Left renal cortex interstitium (tissue), 4 donors: ENCODE measurements around the gene SCNN1G. TPM values are rescaled to one million over a fixed set of nuclear protein-coding genes. Genes with fewer than 3 reads are reported as not detected.

Experiments
- DNase-seq, 4 donors: peaks; one replicate each; pipeline ENCODE4 v3.0.0-alpha.2; 2013; ENCODE audit warnings: low read depth in 4 of 4, low spot score in 2 of 4, missing footprints in 1 of 4
- polyA plus RNA-seq, 4 donors: library from polyadenylated mRNA; unstranded; fragments of 120-200 nt; gene quantifications; one replicate each; pipeline ENCODE4 v1.2.1, GENCODE V29; 2013; ENCODE audit not compliant: insufficient read length in 4 of 4

The SCNN1G gene
- polyA plus RNA-seq, 4 donors: 37.0 to 56.1 (median 46.1) TPM

- no peak for DNase-seq
Observed at GRCh38 chr16:23152386-23153178, 30.0 kb upstream of the SCNN1G start.

DNA sequence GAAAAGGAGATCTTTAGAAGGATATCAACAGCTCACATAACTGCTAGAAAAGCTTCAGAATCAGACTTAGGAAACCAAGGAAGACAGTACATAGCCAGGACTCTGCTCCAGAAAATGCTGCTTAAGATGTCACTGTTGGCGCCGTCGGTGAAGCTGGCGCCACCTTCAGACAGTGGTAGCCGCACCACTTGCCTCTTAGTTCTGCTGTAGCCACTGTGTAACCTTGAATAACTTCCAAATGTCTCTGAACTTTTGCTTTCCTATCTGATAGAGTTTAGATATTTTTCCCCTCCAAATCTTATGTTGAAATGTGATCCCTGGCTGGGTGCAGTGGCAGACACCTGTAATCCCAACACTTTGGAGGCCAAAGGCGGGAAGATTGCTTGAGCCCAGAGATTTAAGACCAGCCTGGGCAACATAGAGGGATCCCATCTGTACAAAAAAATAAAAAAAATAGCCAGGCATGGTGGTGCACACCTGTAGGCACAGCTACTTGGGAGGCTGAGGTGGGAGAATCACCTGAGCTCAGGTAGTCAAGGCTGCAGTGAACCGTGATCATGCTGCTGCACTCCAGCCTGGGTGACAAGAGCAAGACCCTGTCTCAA lies 27.0 kb upstream of the SCNN1G start:
- no peak for DNase-seq

GRCh38 chr16:23156110-23156509 lies 26.4 kb upstream of the SCNN1G start:
- no peak for DNase-seq

DNA sequence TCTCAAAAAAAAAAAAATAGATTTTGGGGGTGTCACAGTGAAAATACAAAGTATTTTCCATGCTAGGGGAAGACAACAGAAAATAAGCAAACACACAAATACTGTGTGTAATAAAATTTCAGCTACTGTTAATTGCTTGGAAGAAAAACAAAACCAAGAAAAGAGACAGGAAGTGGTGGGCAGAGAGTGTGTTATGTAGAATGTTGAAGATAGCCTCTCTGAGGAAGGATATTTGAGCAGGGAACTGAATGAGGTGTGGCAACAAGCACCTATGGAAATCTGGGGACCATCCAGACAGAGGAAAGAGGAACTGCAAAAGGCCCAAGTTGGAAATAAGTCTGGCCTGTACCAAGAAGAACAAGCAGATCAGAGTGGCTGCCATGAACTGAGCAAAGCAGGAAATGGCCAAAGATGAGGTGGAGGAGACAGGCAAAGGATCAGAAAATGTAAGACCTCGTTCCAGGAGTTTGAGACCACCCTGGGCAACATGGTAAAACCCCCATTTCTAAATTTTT lies 25.5 kb upstream of the SCNN1G start:
- no peak for DNase-seq

GRCh38 chr16:23158114-23158513 lies 24.4 kb upstream of the SCNN1G start:
- DNase-seq: no peak

- no peak for DNase-seq
Observed at GRCh38 chr16:23160082-23160481, 22.5 kb upstream of the SCNN1G start.

- DNase-seq: no peak
Observed at GRCh38 chr16:23160574-23160973, 22.0 kb upstream of the SCNN1G start.

- no peak for DNase-seq
Observed at GRCh38 chr16:23163921-23164320, 18.6 kb upstream of the SCNN1G start.

DNA sequence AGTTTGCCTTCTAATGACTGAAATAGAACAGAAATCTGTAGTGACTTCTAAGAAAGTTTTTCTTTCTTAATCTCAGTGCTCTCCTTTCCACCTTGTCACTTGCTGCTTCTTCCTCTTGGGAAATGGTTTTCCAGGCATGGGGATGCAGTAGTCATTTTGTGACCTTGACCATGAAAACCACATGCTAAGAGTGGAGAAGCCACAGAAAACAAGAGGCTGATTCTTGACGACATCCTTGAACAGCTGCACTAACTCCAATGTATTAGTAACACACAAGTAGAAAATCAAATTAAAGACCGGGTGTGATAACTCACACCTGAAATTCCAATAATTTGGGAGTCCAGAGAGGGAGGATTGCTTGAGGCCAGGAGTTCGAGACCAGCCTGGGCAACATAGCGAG lies 17.8 kb upstream of the SCNN1G start:
- no peak for DNase-seq

GRCh38 chr16:23172583-23172982 lies 10.0 kb upstream of the SCNN1G start:
- DNase-seq: no peak

GRCh38 chr16:23172994-23173393 lies 9.6 kb upstream of the SCNN1G start:
- DNase-seq: no peak

DNA sequence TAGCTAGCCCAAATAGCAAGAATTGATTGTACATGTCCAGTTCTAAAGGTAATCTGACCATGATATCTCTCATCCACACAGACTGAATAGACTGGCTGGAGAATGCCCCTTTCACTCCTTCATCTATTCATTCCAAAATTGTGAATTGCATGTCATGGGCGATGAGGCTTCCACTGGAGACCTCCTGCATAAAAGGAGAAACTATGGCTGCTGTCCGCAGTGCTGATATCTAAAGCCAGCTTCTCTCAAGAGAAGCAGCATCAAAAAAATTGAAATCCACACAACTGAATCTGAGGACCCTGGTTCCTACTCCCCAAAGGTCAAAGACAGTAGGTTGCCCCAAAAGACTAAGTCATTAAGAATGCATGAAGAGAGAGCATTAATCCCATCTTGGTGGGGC lies 7.9 kb upstream of the SCNN1G start:
- DNase-seq: no peak

GRCh38 chr16:23175651-23176050 lies 6.9 kb upstream of the SCNN1G start:
- no peak for DNase-seq

- no peak for DNase-seq
Observed at GRCh38 chr16:23181506-23181905, 1.0 kb upstream of the SCNN1G start.

DNA sequence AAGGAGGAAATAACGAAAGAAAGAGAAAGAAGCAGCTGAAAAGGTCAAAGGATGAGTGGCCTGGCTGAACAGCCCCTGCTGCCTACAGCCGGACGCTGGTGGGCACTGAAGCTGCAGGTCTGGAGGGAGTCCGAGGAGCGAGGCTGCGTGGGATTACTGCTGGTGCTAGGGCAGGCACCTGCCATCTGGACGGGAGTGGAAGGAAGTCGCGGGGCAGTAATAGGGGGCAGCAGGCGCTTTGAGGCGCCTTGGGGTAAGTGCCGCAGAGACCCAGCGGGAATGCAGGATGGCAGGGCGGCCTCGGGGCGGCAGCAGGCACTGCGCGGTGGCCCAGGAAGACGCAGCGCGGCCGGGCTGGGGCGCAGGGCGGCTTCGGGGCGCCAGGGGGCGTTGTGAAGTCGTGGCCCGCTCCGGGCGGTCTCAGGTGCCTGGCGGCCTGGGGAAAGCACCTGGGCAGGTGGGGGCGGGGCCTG lies 303 bp upstream of the SCNN1G start:
- peak in 1 of 4 donors; percentile 59 for DNase-seq

GRCh38 chr16:23183543-23183862 lies 958 bp downstream of the SCNN1G start:
- DNase-seq: no peak

- DNase-seq: no peak
Observed at GRCh38 chr16:23185656-23186055, 3.1 kb downstream of the SCNN1G start.

GRCh38 chr16:23186171-23186570 lies 3.6 kb downstream of the SCNN1G start:
- no peak for DNase-seq

- DNase-seq: no peak
Observed at GRCh38 chr16:23187341-23187740, 4.8 kb downstream of the SCNN1G start.

GRCh38 chr16:23188911-23189310 lies 6.4 kb downstream of the SCNN1G start:
- DNase-seq: no peak

- no peak for DNase-seq
Observed at GRCh38 chr16:23194497-23195221, 12.1 kb downstream of the SCNN1G start.
